GM19025 (cell line): ENCODE measurements around the gene DYNC2I2.

Experiments
- ATAC-seq: cut with Tn5 transposase; IDR thresholded peaks from one replicate; pipeline ENCODE4 v1.9.1; 2021; ENCODE audit warnings: mild to moderate bottlenecking, low read depth, moderate library complexity; ENCODE audit not compliant: unreplicated experiment

DYNC2I2 gene

DNA sequence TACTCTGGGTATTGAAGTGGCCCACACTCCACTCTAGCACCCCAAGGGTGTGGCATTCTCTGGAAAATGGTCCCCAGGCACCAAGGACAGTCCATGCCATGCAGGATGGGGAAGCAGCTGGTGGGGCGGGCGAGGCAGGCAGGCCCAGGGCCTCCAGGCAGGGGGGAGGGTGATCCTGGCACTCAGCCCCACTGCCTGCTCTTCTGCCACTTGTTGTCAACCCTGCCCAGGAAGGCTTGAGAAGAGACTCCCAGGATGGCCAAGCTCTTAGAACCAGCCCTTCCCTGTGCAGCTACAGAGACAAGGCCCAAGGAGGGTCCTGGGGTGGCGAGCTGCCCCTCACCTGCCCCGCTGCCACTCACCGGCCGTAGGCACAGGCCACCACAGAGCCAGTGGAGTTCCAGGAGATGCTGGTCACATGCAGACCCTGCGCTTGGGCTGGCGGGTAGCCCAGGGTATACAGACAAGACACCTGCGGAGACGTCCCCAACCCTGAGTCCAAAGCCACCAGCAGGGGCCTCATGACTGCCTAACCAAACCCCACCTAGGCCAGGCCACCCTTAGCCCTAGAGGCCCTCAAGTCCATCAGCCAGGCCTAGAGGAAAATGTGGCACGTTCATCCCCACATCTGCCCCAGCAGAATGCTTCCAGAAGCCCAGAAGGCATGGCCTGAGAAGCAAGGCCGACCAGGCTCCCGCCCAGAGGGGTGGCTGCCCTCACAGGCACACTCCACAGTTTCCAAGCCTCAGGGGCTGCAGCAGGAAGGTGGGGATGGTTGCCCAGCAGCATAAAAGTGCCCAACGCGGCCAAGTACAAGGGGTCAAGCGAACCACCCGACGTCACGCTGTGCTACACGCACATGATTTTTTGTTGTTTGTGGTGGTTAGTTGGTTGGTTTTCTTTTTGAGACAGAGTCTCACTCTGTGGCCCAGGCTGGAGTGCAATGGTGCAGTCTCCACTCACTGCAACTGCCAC is 19.8 kb downstream of the DYNC2I2 start:
- ATAC-seq: no peak

GRCh38 chr9:128636024-128636390 is 20.6 kb downstream of the DYNC2I2 start:
- ATAC-seq: no peak

DNA sequence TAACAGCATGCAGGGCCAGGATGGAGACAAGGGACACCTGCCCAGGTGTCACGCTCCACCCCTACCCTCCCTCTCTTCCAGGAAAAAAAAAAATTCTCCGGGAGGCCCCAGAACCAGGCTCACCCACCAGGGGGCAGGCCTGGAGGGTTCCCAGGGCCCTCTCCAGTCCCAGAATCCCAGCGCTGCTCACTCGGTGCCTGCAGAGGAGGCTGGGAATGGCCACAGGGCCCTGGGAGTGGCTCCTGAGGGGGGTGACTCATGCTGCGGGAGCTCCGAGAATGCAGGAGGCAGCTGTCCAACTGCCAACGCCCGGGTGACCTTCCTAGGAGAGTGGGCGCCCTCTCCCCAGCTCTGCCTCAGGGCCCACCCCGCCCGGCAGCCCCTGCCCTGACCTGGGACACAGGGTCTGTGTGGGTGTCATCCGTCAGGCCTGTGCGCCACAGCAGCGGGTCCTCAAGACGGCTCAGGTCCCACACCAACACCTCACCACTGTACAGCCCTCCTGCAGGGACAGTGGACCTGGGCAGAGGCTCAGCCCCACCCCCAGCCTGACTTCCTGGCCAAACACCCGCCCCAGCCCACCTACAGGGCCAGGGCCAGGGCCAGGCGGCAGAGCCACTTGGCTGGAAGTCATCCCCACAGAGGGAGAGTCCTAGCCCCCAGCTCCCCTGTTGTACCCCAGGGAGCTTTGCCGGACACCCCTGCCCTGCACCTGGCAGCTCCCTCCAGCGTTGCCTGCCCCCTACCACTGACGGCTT is 21.2 kb downstream of the DYNC2I2 start:
- ATAC-seq: no peak

DNA sequence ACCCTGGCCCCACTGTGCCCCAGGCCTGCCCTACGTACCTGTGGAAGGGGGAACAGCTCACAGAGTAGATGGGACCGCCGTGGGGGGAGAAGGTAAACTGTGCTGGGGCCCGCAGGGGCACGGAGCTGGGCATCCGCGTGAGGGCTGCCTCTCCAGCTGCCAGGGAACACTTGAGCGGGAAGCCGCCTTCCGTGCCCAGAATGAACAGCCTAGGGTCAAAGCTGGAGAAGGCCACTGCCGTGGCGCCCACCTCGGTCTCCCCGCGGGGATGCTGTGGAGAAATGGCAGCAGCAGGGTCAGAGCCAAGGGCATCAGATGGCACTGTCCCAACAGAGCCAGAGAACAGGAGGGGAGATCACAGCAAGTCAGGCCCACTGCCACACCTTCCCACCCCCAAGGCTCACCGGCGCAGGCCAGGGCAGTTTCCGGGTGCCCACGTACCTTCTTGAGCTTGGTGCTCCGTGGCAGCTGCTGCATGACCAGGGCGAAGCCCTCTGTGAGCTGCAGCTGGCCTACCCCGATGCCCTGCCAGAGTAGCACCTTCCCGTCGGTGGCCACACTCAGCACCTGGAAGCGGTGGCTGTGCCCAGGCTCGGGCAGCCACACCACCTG is 21.9 kb downstream of the DYNC2I2 start:
- no peak for ATAC-seq

DNA sequence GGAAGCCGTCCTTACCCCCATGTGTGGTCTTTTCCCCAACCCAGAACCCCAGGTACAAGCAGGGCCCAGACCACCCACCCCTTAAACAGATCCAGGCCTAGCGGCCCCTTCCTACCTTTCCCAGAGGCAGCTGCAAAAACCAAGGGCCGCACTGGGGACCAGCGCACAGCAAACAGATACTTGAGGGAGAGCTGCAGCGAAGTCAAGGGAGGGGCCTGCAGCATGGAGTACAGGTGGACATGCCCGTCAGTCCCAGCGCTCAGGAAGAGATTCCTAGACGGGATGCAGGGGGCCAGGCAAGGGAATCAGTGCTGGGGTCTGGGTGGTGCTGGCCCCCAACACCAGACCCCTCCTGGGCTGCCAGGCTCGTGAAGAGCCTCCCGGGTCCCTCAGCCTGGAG is 22.5 kb downstream of the DYNC2I2 start:
- ATAC-seq: no peak

DNA sequence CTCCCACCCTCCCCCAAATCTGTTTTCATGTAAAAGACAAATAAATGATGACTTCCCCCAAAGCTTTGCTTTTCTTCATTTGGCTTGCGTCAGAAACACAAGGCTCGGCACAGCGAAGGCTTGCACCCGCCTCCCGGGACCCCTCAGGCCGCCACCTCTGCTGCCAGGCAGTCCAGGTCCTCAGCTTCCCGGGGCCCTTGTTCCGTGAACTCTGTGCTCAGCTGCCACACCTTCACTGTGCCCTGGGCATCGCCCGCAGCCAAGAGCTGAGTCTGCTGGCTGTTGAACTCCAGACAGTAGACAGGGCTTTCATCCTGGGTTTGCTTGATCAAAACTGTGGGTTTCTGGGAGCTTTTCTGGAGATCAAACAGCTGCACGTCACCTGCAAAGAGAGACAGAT is 23.0 kb downstream of the DYNC2I2 start:
- ATAC-seq: no peak

GRCh38 chr9:128633057-128633456 is 23.6 kb downstream of the DYNC2I2 start:
- ATAC-seq: no peak

DNA sequence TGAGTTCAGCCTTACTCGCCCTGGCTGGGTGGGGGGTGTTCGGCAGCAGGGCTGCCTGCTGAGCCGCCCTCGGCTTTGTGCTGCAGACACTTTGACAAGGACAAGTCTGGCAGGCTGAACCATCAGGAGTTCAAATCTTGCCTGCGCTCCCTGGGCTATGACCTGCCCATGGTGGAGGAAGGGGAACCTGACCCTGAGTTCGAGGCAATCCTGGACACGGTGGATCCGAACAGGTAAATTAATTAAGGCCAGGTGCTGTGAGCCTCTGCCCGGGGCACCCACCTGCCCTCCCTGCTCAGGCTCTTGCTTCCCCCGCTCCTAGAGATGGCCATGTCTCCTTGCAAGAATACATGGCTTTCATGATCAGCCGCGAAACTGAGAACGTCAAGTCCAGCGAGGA is 24.2 kb downstream of the DYNC2I2 start:
- no peak for ATAC-seq

- no peak for ATAC-seq
These were observed 24.6 kb downstream of the DYNC2I2 start for GRCh38 chr9:128632066-128632465.

DNA sequence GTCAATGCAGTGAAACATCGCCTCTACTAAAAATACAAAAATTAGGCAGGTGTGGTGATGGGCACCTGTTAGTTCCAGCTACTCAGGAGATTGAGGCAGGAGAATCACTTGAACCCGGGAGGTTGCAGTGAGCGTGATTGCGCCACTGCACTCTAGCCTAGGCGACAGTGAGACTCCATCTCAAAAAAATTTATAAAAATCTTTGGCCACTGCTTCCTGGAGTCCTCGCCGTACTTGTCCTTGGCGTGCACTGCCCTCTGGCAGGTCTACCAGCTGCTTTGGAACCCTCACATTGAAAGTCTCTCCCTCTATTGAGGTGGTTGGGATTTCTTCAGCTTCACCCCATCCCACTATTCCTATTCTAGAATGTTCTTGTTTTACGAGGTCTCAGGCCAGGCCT is 25.0 kb downstream of the DYNC2I2 start:
- ATAC-seq: no peak

DNA sequence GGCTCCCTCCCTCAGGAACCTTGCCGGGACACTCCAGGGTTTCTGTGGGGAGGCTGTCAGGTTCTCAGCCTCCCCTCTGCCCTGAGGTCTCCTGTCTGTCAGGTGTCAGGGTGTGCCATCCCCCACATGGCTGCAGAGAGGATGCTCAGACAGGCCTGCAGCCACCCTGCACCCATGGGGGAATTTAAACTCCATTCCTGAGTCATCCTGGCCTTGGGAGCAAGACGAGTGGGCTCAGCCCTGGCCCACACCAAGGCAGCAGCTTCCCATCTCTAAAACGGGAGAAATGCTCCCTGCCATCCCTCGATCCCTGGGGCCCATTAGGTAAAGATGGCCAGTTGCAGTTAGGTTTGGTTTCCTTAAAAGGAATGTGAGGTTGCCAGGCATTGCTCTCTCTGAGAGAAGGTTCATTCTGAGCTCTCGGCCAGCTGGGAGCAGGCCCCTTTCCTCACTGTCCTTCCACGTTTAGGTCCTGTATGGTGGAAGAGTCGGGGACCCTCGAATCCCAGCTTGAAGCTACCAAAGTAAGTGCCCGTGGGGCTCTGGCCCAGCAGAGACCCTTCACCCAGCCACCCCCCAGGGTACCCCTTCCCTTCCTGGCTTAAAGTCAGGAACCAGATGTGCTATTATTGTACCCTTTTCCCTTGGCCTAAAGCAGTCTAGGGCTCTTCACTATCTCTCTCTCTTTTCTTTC is 26.6 kb downstream of the DYNC2I2 start:
- no peak for ATAC-seq

- ATAC-seq: no peak
These were observed 27.5 kb downstream of the DYNC2I2 start for GRCh38 chr9:128629136-128629535.

GRCh38 chr9:128628471-128629048 is 28.1 kb downstream of the DYNC2I2 start:
- ATAC-seq: no peak

DNA sequence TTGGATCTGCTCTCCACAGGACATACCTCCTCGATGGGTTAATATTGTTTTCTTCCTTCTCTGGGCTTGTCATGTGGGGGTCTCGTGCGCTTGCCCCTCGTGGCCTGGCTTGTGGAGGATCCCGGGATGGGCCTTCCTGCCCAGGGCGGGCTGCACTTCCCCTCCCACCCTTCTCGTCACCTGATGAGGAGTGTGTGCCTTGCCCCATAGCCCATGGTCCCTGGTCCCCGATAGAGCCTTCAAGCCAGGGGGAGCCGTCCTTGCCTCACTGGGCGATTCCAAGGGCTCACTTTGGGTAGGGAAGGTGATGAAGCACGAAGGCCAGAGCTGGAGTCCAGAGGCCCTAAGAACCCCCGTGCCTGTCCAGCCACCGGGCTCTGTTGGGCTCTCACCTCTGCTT is 28.7 kb downstream of the DYNC2I2 start:
- no peak for ATAC-seq

- no peak for ATAC-seq
These were observed 29.4 kb downstream of the DYNC2I2 start for GRCh38 chr9:128627127-128627715.

GRCh38 chr9:128626181-128626580 is 30.5 kb downstream of the DYNC2I2 start:
- no peak for ATAC-seq

DNA sequence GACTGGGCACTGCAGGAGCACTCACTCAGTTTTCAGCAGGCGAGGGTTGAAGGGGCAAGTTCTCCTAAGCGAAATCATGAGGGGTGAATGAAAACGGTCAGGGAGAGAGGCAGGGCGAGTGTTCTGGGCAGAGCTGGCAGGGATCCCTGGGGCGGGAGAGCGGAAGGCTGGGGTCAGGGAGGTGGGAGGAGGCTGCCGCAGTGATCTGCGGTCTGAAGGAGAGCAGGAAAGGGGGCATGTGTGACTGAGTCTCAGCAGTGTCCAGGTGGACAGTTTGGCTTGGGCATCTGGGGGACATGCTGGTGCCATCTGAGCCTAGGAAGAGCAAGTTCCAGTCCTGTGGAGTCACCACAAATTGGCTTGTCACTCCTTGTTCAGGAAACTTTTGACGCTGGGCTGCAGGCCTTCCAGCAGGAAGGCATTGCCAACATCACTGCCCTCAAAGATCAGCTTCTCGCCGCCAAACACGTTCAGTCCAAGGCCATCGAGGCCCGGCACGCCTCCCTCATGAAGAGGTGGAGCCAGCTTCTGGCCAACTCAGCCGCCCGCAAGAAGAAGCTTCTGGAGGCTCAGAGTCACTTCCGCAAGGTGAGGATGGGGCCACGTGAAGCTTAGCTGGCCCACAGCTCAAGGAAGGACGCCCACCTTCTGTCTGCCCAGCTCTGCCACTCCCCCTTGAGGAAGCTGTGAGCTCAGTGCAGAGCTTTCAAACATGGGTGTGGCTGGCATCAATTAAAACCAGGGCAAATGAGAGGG is 31.1 kb downstream of the DYNC2I2 start:
- no peak for ATAC-seq

- ATAC-seq: no peak
These were observed 32.1 kb downstream of the DYNC2I2 start for GRCh38 chr9:128624566-128624965.

DNA sequence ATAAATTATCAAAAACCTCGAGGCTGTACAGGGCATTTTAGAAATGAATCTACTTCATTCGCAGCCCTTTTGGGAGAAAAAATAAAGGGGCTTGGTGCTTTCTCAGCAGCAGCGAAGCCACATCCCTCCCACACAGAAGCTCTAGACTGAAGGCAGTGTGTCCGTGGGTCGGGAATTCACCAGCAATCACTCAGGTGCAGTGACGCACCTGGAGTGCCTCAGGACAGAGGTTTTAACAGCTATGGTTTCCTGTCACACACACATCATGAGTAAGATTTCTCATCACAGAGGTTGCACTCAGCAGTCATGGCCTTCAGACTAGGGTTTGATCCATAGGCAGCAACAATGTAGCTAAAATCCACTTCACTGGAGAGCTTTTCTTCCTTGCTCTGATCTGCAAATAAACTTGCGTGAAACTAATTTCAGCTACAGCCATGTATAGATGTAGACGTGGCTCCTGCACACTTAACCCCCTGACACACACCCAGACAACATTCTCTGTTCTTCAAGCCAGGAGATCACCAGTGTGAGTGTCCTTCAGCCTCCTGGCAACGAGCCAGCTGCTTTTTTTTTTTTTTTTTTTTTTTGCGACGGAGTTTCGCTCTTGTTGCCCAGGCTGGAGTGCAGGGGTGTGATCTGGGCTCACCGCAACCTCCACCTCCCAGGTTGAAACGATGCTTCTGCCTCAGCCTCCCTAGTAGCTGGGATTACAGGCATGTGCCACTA is 34.8 kb downstream of the DYNC2I2 start:
- no peak for ATAC-seq
